K562 (cell line): ENCODE measurements around the gene DCDC2. TPM values are rescaled to one million over a fixed set of nuclear protein-coding genes. Genes with fewer than 3 reads are reported as not detected.
A peak's percentile ranks its signal among the peaks of the same experiment; 100 is the strongest.

Source experiments
- ATAC-seq: fragments of 200-7000 bp; cut with Tn5 transposase; 3 replicates; pipeline ENCODE4 v1.9.1; 2020; ENCODE audit warnings: moderate library complexity
- BruUV-seq: library from RNA; stranded (reverse); fragments of 400-500 nt; replicated peaks from 2 replicates; lab custom pipeline; 2021; lab: Mats Ljungman, UMichigan
- CTCF ChIA-PET: fragments of 300-600 bp; formaldehyde crosslinking; extraction: SDS; loops from one replicate; lab custom pipeline; 2021; ENCODE audit warnings: low intra/inter-chr PET ratio; lab: Yijun Ruan, JAX
- POLR2A ChIA-PET: fragments of 300-600, 350-650 bp; sonication (Branson Sonifier 250); formaldehyde crosslinking; extraction: SDS; loops from one replicate; lab custom pipeline; 2021; ENCODE audit warnings: antibody characterized with exemption, inconsistent platforms; lab: Yijun Ruan, JAX
- DNase-seq, 4 experiments: peaks; one replicate each; pipeline versions ENCODE4 v3.0.0 to v3.0.0-alpha.2; 2011 to 2018; ENCODE audit warnings: low spot score in 3 of 4, mixed read lengths in 3 of 4; ENCODE audit errors: extremely low read depth in 1 of 4
- FAIRE-seq: peaks from 2 replicates; lab custom pipeline; 2011; peaks lifted over from hg19 to GRCh38; lab: Jason Lieb, UNC
- H2AFZ ChIP-seq: 2 replicates; pipeline ENCODE4 v1.6.0; 2011; ENCODE audit warnings: low read depth, low read length, control low read depth, inconsistent platforms
- H3K27ac ChIP-seq: fragments of 200-600 bp; 3 replicates; pipeline ENCODE4 v1.8.0; 2011; ENCODE audit warnings: low read depth, mild to moderate bottlenecking, control low read depth, inconsistent platforms, low read length, moderate library complexity, mixed read lengths; ENCODE audit errors: extremely low read depth
- H3K27me3 ChIP-seq, 2 experiments: fragments of 300-600 bp in 1 of 2; 2 replicates in 1 of 2; 3 replicates in 1 of 2; pipeline versions ENCODE4 v1.6.0 to v1.8.0; 2011; ENCODE audit warnings: inconsistent platforms in 2 of 2, low read length in 2 of 2, mild to moderate bottlenecking in 1 of 2, mixed read lengths in 1 of 2, moderate library complexity in 1 of 2; ENCODE audit not compliant: control insufficient read depth in 2 of 2, insufficient read depth in 2 of 2
- H3K36me3 ChIP-seq: fragments of 300-600 bp; 3 replicates; pipeline ENCODE4 v1.8.0; 2011; ENCODE audit warnings: mild to moderate bottlenecking, low read length, inconsistent platforms; ENCODE audit not compliant: control insufficient read depth, insufficient read depth
- H3K4me1 ChIP-seq, 2 experiments: fragments of 200-600 bp in 1 of 2; replicated peaks in 1 of 2; 2 replicates in 1 of 2; 3 replicates in 1 of 2; pipeline versions ENCODE4 v1.5.1 to v1.8.0; 2011; ENCODE audit warnings: inconsistent platforms in 2 of 2, low read length in 2 of 2, mild to moderate bottlenecking in 1 of 2, mixed read lengths in 1 of 2, moderate library complexity in 1 of 2; ENCODE audit not compliant: control insufficient read depth in 2 of 2, insufficient read depth in 2 of 2
- H3K4me2 ChIP-seq: 2 replicates; pipeline ENCODE4 v1.6.1; 2011; ENCODE audit warnings: low read length, control low read depth, inconsistent platforms, mixed read lengths; ENCODE audit not compliant: insufficient read depth
- H3K4me3 ChIP-seq: fragments of 200-600 bp; sonication (generic), shearing (Covaris generic); 2 replicates; pipeline ENCODE4 v1.5.1; 2016; ENCODE audit warnings: control low read depth, inconsistent platforms
- H3K79me2 ChIP-seq: fragments of 200-600 bp; 3 replicates; pipeline ENCODE4 v1.8.0; 2011; ENCODE audit warnings: low read length, inconsistent platforms; ENCODE audit not compliant: control insufficient read depth, insufficient read depth
- H3K9ac ChIP-seq, 2 experiments: 2 replicates each; pipeline versions ENCODE4 v1.6.0 to v1.6.1; 2011; ENCODE audit warnings: low read depth in 2 of 2, low read length in 2 of 2, control low read depth in 1 of 2, inconsistent platforms in 1 of 2, mild to moderate bottlenecking in 1 of 2, mixed read lengths in 1 of 2; ENCODE audit not compliant: insufficient read depth in 1 of 2
- H3K9me1 ChIP-seq: one replicate; pipeline ENCODE4 v1.6.0; 2011; ENCODE audit warnings: inconsistent platforms, mild to moderate bottlenecking, low read length, moderate library complexity; ENCODE audit not compliant: control insufficient read depth, insufficient read depth
- H3K9me3 ChIP-seq: replicated peaks from 2 replicates; pipeline ENCODE4 v1.5.1; 2011; ENCODE audit warnings: low read depth, low read length, inconsistent platforms; ENCODE audit not compliant: control insufficient read depth, insufficient read depth
- H4K20me1 ChIP-seq: replicated peaks from 2 replicates; pipeline ENCODE4 v1.6.1; 2011; ENCODE audit warnings: low read length, inconsistent platforms, mixed read lengths; ENCODE audit not compliant: control insufficient read depth, insufficient read depth
- E4F1 ChIP-seq: fragments of 250-450 bp; sonication (Bioruptor Pico); IDR thresholded peaks from 2 replicates; pipeline ENCODE4 v1.5.0; 2021; ENCODE audit warnings: mild to moderate bottlenecking, borderline replicate concordance
- GABPA ChIP-seq: fragments of 200-800 bp; sonication (Bioruptor generic); conservative IDR thresholded peaks from 2 replicates; pipeline ENCODE4 v1.6.1; 2016; ENCODE audit warnings: low read depth, missing genetic modification characterization, missing compliant biosample characterization
- MTA3 ChIP-seq: fragments of 450-650 bp; formaldehyde crosslinking; IDR thresholded peaks from 2 replicates; pipeline ENCODE4 v1.6.1; 2017; ENCODE audit warnings: mild to moderate bottlenecking, borderline replicate concordance
- SP1 ChIP-seq: sonication (generic); formaldehyde crosslinking; IDR thresholded peaks from 2 replicates; pipeline ENCODE4 v1.8.1; 2022; ENCODE audit warnings: mild to moderate bottlenecking, missing genetic modification reagents
- SRF ChIP-seq, 2 experiments: fragments of 250-450, 450-650 bp in 1 of 2; sonication (Bioruptor Pico) in 1 of 2; sonication (generic) in 1 of 2; formaldehyde crosslinking; IDR thresholded peaks; 2 replicates each; pipeline versions ENCODE4 v1.5.0 to v1.5.1; 2020 to 2022; ENCODE audit warnings: mild to moderate bottlenecking in 1 of 2, missing genetic modification reagents in 1 of 2
- SRSF1 ChIP-seq: fragments of 200-400 bp; formaldehyde crosslinking; IDR thresholded peaks from 2 replicates; pipeline ENCODE4 v1.6.1; 2017; ENCODE audit warnings: mild to moderate bottlenecking, low read depth, low read length, moderate library complexity
- ZC3H8 ChIP-seq: fragments of 450-650 bp; IDR thresholded peaks from 2 replicates; pipeline ENCODE4 v1.6.1; 2017
- ZKSCAN8 ChIP-seq: fragments of 200-800 bp; sonication (Bioruptor generic); IDR thresholded peaks from 2 replicates; pipeline ENCODE4 v1.6.1; 2016; ENCODE audit warnings: missing genetic modification characterization, missing compliant biosample characterization
- ZNF175 ChIP-seq: fragments of 200-800 bp; sonication (Bioruptor generic); IDR thresholded peaks from 2 replicates; pipeline ENCODE4 v1.6.1; 2016; ENCODE audit warnings: low read depth, mild to moderate bottlenecking, missing genetic modification characterization, missing compliant biosample characterization
- ZNF224 ChIP-seq: sonication (generic); formaldehyde crosslinking; IDR thresholded peaks from 2 replicates; pipeline ENCODE4 v1.8.0; 2022; ENCODE audit warnings: mild to moderate bottlenecking, missing genetic modification reagents
- whole genome bisulfite sequencing: fragments of 100-300 bp; shearing (Covaris generic); methylation state at CpG from one replicate; pipeline ENCODE4 v1.1.6; 2016; ENCODE audit warnings: low coverage, mixed read lengths; ENCODE audit not compliant: insufficient coverage; ENCODE audit errors: missing lambda C conversion rate; 5-methylcytosine and 5-hydroxymethylcytosine counted together
- in situ Hi-C: fragments of 300-500 bp; cut with MboI; formaldehyde crosslinking; loops from 4 replicates; pipeline ENCODE4 v1.15.0; 2018; ENCODE audit warnings: inconsistent platforms, mixed read lengths
- intact Hi-C: fragments of 100-400 bp; cut with micrococcal nuclease; formaldehyde crosslinking; loops from 2 replicates; pipeline ENCODE4 v1.14.2; 2022
- polyA plus RNA-seq, 8 experiments: library from polyadenylated mRNA; depleted of rRNA in 4 of 8; stranded (reverse) in 5 of 8; unstranded in 3 of 8; fragments of >200 nt; fragmentation: Nextera tagmentation in 2 of 8; fragmentation: Illumina TruSeq in 1 of 8; extraction: Ambion mirVana in 2 of 8; extraction: Trizol in 1 of 8; gene quantifications; 2 replicates each; pipeline versions ENCODE4 v1.2.1 to v1.2.3, GENCODE V29; 2011 to 2014; ENCODE audit warnings: inconsistent platforms in 1 of 8, missing spikeins in 1 of 8
- total RNA-seq, 7 experiments: library from RNA; depleted of rRNA in 6 of 7; stranded (reverse); fragments of >200 nt in 6 of 7; fragmentation: Illumina TruSeq in 2 of 7; extraction: Trizol in 2 of 7; gene quantifications; 2 replicates each; pipeline versions ENCODE4 v1.2.1 to v1.2.3, GENCODE V29; 2011 to 2021; ENCODE audit warnings: low replicate concordance in 1 of 7

The DCDC2 gene
- total and polyA plus RNA-seq, 9 of the 15 experiments (the other 6 are each of a cell fraction or from before 2014, with no cell fraction given) = 0.04 TPM; not detected in 8

- WGBS = 4% methylated on average over 3 of the region's 3 CpGs
- no peak overlapping the region for H2AFZ ChIP-seq
- no peak for DNase-seq
- H3K79me2 ChIP-seq = no peaks in the 10 kb centered on the region
- no peak overlapping the region for H3K4me2 ChIP-seq
- in situ Hi-C loops = no loop called here
- POLR2A ChIA-PET = interaction anchor here (0.8 kb wide), 1 partner anchor 44 kb away, joined by 3 read pairs; no protein-coding TSS in a partner anchor
- H3K27ac ChIP-seq = no peak overlapping the region
- no peak for ATAC-seq
- H3K9me3 ChIP-seq = no peaks in the 10 kb centered on the region
- BruUV-seq = no TSS peak
- TF ChIP-seq ZNF224 (CRISPR knock-in tag) (no peak), ZC3H8 (no peak), SRSF1 (no peak), E4F1 (CRISPR knock-in tag) (no peak), GABPA (tag) (0 out of 2 replicates have a peak, but pooled peaks have one; percentile 28), MTA3 (no peak), SRF (CRISPR knock-in tag; IDR thresholded peaks at IDR 0.05) (no peak), ZKSCAN8 (no peak), SP1 (CRISPR knock-in tag) (no peak), ZNF175 (CRISPR knock-in tag) (peak; percentile 51; the same call in 1 of the 2 replicates)
- no peak overlapping the region for H3K9ac ChIP-seq
- no peaks in the 10 kb centered on the region for H3K4me1 ChIP-seq
- intact Hi-C loops = no loop called here
- H3K36me3 ChIP-seq = no peaks in the 10 kb centered on the region
- H3K27me3 ChIP-seq = no peaks in the 10 kb centered on the region
- CTCF ChIA-PET = no interaction called here
- no peaks in the 10 kb centered on the region for H4K20me1 ChIP-seq
- no peaks in the 10 kb centered on the region for H3K9me1 ChIP-seq
- no peak for FAIRE-seq
- no peak overlapping the region for H3K4me3 ChIP-seq
These were observed 128.0 kb downstream of the DCDC2 start for GRCh38 chr6:24229696-24230405.
